GM19193 (cell line): Measurements from ENCODE around the gene PCSK2.

Experiments used
- POLR2A ChIP-seq: IDR thresholded peaks from 4 replicates; pipeline ENCODE4 v1.6.1; 2011; ENCODE audit not compliant: insufficient read depth, insufficient read length; ENCODE audit errors: extremely low read depth

Gene PCSK2

DNA sequence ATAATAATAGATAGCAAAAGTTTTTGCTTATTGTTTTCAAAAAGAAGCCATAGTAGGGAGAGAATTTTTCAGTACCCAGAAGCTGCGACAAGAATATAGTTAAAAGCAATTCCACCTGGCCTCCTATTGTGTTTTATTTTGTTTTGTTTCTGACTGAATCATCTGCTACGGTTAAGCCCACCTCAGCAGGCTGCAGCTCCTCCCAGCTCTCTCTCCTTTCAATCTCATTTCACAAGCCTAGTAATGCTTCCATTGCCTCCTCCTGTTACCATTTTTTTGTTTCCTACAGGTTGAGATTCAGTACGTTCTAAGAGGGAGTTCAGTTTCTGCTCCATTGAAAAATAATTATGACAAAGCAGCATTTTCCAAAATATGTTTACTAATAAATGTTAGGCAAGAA, 77.9 kb downstream of the PCSK2 start:
- TF ChIP-seq POLR2A = no peak

DNA sequence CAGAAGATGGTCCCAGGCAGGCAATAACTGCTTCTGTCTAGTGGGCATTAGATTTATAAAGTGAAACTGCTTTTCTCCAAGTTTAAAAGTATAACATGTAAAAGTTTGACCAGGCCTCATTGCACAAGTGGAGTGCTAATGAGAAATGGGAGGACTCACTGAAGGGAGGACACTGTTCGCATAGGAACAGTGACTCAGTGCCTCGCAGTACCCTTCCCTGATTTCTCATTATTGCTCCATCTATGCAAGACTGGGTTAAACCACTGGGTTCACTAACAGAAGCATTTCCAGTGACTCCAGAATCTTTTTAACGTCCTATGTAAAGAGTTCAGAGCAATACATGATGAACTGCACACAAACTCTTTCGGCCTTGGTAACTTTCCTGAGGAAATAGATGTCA, 79.6 kb downstream of the PCSK2 start:
- TF ChIP-seq POLR2A = no peak

DNA sequence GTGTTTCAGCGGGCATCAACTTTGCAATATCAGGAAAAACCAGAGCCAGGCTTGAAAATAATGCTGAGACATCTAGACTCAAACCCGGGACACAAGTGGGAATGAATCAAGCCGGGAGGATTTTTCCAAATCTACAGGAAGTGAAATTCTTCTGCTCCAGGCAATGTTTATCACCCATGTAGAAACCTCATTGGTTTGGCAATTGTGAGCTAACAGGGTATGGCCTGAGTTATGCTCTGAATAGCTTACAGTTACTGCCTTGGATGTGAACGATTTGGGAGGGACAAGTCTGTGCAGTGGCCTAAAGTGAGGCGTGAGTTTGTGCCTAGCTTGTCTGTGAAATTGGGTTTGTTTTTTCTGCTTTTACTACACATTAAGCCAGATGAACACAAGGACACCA, 87.4 kb downstream of the PCSK2 start:
- no peak for TF ChIP-seq POLR2A

DNA sequence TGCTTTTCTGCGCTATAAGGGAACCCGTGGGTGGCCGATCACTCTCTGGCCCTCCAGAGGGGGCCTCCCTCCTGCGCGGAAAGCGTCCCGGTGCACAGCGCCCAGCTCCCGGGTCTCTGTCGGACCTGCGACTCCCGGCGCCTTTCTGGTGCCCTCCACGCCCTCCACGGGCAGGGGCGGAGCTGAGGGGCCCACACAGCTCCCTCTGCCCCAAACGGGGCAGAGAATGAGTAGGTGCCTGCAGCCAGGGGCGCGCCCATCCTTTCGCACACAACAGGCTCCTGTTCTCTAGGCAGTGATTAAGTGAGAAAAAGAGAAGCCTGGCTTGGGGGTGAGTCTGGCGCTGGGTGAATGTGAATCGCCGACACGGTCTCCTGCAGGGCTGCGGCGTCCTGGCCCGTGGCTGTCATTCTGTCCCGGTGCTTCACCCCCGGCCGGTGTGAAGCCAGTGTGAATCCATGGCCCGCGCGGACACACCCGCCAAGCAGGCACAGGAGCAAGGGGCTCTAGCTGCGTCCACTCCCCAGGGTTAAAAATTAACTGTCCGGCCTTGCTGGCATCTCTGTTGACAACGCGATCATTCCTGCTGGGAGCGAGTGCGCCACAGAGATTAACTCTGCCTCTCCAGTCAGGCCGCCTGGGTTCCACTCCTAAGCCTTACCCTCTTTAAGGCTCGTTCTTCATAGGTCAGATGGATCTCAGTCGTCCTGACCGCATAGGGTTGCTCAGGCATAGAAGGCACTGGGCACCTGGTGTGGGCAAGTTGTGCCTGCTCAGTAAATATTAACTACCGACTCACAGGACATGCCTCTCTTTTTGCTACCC, 88.8 kb downstream of the PCSK2 start:
- TF ChIP-seq POLR2A = no peak

DNA sequence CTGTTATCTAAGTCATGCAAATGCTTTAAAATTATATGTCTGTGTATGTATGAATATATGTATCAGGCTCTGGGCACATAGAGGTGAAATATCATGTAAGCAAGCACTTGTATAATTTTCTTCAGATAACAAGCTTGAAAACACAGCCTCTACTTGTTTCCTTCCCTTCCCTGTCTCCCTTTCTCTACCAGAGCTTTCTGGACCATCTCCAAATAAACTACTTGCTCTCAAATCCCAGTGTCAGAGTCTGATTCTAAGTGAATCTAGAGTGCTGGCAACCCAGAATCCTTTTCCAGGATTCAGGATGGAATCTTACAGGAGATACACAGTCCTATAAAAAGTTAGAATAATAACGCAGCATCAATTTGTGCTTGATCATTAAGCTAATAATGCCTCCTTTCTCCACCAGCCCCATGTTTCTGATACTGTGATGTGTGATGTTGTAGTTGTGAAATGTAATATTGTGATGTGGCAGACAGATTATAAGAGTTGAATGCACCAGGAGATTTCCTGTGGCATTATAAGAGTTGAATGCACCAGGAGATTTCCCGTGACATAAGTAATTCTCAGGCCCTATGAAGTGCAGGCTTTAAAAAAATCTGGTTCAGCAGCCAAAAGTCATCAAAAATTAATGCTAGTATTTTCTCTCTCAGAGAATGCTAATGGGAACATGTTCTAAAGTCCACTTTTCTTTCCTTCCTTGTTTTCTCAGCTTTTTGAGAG, 89.6 kb downstream of the PCSK2 start:
- no peak for TF ChIP-seq POLR2A

DNA sequence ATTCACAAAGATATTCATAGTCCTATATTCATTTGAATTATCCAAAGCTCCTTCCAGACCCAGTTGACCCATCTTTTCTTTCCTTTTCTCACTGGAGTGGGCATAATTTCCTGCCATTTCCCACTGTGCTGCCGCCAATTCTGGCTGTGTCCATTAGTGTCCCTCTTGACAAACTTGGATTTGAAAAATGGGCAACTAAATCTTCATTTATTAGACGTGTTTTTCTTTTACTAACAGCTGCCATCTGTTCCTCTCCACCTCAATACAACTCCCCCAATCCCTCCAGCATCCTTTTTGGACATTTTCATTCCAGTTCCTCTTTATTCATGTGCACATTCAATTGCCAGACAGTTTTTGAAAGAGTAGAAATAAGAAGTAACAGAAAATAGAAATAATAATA, 90.5 kb downstream of the PCSK2 start:
- no peak for TF ChIP-seq POLR2A

DNA sequence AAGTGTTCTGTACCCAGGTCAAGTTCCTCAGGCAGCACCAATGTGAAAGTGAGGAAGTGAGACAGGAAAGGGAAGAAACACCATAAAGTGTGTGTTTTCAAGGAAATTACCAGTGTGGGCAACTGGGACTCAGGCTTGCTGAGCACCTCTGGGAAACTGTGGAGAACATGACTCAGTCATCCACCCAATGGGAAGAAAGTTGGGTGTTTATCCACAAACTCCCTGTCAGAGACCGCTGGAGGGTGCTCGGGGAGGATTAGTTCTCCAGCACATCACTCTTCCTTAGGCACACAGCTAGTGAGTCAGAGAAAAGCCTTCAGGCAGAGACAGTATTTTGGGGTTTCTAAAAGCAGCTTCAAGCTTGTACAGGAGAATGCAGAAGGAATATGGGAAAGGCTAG, 93.6 kb downstream of the PCSK2 start:
- no peak for TF ChIP-seq POLR2A

DNA sequence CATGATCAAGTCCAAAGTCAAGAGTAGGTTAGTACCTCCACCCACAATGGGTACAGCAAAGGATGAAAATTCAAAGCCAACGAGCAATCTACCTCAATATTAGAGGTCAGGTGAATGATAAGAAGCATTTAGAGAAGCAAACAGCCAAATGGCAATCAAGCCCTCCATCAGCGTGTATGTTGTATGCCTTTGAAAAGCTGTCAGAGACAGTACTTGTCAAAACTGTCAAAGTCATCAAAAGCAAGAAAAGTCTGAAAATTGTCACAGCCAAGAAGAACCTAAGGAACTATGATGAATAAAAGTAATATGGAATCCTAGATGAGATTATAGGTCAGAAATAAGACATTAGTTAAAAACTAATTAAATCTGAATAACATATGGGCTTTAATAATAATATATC, 99.3 kb downstream of the PCSK2 start:
- TF ChIP-seq POLR2A = no peak

DNA sequence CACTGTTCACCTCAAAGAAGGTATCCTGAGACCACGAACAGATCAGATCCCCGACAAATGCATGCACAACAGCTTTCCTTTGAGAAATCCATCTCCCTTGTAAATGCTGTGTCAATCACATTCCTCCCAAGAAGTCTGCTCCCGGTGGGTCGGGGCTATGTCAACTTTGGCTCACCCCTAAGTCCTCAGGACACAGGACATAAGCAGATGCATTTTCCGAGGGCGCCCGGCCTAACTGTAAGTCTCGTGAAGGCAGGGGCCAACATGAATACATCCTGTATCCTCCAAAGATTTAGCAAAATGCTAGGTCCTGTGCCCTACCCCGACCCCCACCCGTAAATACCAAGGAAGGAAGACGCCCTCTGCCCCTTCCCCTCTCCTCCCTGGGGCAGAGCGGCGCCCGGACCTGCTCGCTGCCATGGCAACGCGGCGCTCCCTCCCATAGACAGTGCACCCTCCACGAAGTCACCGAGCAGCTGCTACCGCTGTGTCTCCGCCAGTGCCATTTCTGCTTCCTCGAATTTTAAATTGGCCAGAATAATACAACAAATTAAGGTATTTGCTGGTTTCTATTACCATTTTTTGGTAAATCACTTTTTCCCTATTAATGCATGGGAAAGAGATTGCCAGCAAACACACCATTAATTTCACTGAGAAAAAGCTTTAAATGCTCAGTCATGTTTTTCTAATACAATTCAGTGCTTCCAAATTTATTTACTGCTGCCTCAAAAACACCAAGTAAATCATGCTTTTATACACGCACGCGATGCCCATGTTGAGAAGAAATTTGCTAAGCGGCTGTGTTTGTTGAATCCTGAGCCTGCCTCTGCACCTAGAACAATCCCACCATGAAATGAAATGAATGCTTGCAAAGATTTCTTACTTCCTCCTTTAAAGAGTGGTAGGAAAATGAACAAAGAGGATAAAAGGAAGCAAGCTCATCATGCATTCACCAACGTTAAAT, 100.6 kb downstream of the PCSK2 start:
- no peak for TF ChIP-seq POLR2A

DNA sequence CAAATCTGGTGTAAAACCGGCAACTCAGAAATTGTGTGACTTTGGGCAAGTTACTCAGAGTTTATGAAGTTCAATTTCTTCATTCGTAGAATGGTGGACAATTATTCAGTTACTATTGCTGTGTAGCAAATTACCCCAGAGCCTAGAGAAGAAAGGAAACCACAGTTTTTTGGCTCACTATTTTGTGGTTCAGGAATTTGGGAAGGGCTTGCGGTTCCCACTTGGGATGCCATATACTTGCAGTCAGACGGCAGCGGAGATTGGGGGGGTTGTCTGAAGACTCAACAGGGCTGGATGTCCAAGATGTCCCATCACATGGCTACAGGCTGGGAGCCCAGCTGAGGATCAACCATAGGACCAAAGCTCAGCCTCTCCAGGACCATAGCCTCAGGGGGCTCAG, 108.1 kb downstream of the PCSK2 start:
- no peak for TF ChIP-seq POLR2A

DNA sequence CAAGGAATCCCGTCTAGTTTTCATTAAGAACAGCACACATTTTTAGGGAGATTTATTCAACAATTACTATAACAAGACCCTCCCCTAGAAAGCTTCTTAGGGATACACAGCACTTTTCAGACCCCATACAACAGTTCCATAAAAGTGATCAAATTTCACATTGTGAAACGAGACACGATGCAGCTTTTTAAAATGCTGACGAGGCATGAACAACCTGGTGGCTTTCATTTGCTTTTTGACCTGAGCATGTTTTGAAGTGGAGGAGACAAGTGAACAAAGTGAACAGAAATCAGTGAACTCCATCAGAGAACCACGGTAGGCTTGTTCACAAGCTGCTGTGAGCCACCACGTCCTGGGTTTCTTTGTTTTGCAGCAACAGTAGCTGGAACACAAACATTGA, 112.2 kb downstream of the PCSK2 start:
- no peak for TF ChIP-seq POLR2A

DNA sequence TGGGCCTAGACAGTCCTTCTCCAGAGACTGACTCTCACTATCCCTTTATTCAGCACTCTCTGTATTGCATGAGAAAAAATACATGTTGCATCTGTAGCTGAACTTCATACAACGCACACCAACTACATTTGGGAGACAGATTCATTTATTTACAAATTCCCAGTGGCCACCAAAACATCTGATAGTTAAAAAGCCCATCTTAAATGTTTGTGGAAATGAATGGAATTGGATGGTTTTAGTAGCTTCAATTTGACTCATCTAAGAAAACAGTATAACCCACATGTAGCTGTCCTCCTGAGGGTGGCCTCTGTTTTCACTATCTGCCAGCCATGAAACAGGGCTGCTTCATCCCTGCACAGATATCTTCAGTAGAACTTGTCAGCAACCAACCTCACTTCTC, 116.3 kb downstream of the PCSK2 start:
- TF ChIP-seq POLR2A = no peak

DNA sequence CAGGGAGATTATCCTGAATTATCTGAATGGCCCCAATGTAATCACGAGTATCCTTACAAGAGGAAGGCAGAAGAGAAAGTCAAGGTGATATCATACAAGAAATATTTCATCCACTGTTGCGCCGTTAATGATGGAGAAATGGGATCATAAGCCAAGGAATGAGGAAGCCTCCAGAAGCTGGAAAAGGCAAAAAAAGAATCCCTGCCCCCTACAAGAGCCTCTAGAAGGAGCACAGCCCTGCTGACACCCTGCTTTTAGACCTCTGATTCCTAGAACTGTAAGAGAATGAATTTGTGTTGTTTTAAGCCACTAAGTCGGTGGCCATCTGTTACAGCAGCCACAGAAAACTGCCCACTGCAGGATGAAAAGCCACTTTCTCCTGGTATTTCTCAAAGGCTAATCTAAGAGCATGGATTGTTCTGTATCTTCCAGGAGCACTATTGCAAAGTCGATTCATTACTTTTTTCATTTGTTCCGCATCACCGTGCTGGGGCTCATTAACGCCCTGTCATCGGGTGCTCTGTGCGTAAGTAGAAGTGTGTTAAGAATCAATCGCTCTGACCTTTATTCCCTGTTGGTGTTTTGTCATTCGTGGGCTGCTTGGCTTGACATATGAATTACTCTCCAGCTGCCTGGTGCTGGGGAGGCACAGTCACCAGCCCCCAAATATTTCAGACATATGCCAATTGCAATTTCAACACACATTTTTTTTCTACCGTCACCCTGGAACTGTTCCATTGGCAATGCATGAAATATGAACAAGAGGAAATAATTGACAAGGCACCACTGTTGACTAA, 117.0 kb downstream of the PCSK2 start:
- TF ChIP-seq POLR2A = no peak

DNA sequence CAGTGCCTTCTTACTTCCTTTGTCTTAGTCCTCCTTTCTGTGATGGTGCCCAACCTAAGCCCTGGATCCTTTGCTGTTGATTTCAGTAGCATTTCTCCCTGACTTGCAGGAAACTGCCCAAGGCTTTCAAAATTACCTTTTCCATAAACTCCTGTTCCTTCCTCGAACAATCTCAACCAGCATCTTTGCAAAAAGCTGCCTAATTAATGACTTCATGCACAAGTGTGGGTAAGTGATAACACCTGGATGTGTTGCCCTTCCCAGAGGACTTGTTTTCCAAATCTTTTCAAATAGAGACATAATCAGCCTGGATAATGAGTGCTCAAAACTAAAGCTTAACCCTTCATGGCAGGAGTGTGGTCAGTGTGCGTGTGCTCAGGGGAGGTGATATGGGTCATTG, 118.0 kb downstream of the PCSK2 start:
- no peak for TF ChIP-seq POLR2A

DNA sequence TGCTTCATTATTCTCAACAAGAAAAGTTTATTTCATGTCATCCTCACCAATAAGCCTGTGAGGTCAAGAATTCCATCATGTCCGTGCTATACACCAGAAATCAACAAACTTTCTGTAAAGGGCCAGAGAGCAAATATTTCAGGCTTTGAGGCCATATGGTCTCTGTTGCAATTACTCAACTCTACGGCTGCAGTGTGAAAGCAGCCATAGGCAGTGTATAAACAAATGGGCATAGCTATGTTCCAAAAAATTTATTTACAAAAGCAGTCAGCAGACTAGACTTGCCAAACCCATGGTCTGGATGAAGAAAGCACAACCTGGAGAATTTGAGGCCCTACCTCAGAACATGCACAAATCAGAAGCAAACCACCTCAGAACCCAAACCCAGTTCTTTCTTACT, 118.5 kb downstream of the PCSK2 start:
- no peak for TF ChIP-seq POLR2A

DNA sequence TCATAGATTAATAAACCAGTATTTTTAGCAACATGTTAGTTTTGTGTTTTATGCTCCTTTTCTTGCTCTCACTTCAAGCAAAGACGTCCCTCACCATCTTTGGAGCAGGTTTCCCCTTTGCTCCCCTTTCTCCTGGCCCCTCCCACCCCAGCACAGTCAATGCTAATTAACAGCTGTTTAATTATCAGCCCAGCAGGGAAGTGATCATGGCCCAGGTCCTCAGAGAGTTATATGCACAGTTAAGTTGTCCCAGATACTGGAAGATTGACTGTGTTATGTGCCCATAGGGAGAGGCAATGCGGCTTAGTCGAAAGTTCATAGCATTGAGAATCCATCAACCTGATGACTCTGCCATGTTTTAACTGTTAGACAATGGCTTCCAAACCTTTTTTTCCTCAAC, 123.5 kb downstream of the PCSK2 start:
- no peak for TF ChIP-seq POLR2A
